ENCODE measurements around the gene MYZAP.

The MYZAP gene

DNA sequence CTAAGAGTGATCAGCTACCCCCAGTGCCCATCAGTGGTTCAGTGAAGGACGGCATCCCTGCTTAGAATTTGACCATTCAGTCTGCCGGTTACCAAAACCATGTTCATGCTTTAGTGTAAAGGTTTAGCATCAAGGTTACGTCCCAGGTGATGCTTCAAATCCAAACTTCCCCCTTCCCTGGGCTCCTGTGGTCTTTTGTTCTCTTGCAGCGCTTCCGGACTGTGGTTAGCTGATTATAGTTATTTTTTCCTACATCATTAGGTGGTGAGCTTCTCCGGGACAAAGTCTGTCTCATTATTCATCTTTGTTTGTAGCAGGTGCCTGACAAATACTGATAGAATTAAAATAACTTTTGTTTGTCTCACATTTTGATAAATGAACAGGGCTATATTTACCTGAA lies 28.3 kb upstream of the MYZAP start:
- DNase-seq, result no peak

DNA sequence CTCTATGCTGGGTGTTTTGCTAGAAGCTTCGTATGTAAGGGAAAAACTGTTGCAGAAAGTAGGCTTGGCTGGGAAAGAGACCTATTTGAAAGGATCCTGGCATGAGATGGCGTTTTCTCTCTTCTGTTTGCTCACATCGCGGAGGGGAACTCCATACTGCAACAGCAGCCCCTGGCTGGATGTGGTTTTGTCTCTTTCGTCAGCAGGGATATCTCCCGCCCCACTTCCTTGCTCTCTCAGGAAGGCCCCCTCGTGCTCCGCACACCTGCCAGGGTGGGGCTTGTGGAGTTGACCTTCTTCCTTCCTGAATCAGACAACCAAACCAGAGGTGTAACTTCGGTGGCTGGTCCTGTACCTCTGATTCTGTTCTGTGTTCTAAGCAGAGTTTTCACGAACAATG lies 26.4 kb upstream of the MYZAP start:
- DNase-seq, result no peak

DNA sequence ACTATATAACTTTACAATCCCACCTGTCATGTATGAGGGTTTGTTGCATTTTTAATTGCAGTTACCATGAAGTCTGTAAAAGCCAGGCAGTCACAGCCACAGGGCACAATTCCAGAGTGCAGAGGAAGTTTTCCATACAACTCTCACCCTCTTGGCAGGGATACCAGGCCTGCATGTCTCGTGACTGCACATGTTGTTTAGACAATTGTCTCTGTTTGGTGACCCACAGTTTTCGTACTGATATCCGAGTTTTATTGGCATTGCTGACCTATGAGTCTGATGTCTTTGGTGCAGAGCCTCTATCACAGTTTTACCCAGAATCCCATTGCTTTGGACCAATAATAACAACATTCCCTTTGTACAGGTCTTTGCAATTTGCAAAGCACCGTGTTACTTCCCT lies 24.9 kb upstream of the MYZAP start:
- no peak for DNase-seq

DNA sequence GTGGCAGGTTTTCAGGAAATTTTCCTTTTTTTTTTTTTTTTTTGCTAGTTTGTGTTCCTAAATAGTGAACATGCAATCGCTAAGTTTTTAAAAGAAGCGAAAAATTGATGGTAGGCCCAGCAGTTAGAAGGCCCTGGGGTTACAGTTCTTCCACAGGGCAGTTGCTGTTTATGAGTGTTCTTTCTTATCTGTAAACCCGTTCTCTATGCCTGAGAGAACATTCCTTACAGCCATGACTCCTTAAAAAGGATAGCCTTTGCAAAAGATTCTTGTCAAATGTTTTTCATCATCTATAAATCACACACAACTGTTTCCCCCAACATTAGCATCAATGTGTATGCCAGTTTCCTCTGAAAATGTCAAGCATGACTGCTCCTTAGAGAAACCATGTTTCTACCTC lies 23.8 kb upstream of the MYZAP start:
- DNase-seq, result no peak

DNA sequence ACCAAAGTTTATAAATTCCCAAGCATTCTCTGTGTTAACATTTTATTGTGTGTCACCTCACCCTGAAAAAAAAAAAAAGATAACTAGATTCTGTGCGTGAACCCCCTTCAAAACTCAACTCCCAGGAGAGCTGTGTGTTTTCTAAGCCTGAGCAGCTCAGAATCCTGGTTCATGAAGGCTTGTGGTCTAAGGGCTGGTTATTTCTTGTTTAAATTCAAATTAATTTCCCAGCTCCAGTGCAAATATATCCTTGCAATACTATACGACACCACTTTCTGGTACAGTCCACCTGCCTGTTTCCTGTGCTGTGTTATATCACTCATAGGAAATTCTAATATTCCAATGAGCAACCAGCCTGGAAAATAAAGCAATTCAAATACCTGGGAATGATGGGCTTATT lies 23.4 kb upstream of the MYZAP start:
- no peak for DNase-seq

DNA sequence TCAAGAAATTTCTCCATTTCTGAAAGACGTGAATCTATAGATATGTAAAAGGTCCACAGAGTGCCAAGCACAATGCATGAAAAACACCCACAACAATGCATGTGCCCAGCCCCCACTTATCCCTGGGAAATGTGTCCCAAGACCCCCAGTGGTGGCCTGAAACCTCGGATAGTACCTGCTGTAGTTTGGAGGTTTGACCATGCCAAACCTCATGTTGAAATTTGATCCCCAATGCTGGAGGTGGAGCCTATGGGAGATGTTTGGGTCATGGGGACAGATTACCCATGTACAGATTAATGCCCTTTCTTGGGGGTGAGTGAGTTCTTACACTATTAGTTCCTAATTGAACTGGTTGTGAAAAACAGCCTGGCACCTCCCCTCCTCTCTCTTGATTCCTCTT lies 21.4 kb upstream of the MYZAP start:
- no peak for DNase-seq

DNA sequence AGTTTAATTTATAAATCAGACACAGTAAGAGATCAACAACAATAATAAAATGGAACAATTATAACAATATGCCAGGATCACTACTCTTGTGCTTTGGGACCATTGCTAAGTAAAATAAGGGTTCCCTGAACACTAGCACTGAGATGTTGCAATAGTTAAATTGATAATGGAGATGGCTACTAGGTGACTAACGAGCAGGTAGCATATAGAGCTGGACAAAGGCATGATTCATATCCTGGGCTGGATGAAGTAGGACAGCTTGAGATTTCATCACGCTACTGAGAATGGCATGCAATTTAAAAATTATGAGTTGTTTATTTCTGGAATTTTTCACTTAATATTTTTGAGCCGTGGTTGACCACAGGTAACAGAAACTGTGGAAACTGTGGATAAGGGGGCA lies 20.7 kb upstream of the MYZAP start:
- no peak for DNase-seq

DNA sequence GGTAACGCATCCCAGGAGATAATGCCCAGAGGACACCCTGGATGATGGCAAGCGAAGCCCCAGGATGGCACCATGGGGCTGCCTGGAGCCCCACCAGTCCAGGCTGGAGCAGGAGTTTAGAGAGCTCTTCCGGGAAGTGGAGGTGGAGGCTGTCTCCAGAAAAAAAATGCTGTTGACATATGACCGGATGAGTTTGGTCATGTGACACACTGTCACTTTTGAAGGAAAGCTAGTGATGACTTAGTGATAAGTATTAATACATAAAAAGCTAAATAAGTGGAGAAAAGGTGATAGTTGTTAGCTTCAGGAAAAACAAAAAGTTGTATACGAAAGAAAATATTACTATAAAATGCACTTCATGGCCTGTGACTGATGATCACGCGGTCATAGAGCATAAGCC lies 20.0 kb upstream of the MYZAP start:
- no peak for DNase-seq

DNA sequence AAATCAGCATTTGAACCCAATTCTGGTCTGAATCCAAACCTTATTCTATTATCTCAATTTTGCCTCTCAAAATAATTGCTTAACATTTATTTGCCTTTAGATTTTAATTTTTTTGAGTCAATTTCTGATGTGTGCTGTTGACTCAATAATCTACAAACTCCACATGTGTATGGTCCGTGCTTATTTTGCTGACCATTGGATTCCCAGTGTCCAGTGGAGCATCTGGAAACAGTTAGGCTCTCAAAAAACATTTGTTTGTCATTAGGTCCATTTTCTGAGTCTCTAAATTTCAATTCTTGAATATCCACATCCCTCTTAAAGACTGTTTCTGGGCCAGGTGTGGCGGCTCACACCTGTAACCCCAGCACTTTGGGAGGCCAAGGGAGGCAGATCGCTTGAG lies 19.2 kb upstream of the MYZAP start:
- no peak for DNase-seq

DNA sequence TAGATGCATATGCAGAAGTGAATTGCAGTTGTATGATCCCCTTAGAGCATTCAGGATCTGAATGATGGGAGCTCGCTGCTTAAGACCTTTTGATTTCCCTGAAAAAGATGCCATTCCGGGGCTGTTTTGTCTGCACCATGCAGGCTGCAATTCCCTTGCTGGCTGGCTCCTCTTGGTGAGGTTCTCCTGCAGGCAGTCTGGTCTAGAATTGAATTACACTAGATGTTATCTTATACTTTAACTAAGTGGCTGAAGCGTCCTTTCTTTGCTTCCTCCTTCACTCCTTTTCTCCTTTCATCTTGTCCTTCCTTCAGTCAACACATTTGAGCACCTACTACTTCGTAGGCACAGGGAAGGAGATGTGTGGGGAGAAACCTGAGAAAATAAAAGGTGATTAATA lies 18.6 kb upstream of the MYZAP start:
- DNase-seq, result no peak

DNA sequence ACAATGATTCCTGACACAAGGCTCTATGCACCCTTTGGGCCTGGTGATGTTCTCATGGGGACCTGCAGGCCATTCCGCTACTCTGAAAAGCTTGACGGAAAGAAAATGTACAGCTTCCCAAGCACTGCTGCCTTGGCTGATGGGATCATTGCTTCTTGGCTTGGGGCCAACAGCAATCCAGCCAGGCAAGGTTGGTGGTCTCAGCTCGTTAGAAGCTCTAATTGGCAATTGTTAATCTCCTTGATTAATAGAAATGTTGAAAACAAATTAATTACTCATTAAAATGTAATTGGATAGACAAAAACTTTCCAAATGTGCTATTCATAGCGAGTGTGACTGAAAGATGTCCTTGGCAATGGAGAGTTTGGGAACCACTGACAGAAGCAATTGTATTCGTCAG lies 16.3 kb upstream of the MYZAP start:
- no peak for DNase-seq

DNA sequence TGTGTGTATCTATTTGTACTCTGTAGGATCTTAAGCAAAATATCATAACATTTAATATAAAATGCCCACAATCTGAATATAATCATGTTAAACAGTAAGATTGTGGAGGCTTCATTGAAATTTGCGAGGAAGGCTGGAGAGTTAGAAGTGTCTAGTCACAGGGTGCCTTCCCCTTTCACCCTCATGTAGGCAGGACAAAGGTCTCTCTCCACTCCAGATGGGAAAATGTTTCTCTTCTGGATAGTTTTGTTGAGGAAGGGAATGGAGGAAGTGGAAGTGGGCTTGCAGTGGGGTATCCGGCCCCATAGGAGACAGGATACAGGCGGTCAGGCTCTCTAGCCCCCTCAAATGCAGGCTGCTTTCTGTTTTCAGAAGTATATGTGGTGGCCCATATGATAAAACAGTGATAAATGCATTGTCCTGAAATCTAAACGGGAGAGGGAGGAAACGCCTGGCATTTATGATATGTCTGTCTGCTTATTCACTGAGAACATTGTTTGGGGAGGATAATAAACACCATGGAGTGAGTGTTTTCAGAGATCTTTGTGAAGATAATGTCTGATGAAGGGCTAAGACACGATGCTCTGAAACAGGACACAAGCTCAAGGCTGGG lies 13.3 kb upstream of the MYZAP start:
- no peak for DNase-seq

DNA sequence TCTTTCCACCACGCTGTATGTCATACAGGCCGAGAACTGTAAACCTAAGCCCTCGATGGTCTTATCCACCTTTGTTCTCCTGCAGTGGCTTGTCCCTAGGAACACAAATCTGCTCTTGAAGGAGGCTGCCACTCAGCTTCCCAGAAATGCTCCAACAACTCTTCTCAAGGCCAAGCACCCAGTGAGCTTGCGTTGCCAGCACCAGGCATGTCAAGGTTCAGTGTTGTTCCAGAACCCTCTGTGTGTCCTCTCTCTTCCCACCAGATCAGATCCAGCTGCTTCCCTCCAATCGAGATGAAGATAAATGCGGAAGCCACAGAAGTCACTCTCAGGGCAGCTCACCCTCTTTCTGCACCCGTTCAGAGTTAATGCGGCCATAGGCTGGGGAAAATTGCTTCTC lies 11.3 kb upstream of the MYZAP start:
- no peak for DNase-seq

DNA sequence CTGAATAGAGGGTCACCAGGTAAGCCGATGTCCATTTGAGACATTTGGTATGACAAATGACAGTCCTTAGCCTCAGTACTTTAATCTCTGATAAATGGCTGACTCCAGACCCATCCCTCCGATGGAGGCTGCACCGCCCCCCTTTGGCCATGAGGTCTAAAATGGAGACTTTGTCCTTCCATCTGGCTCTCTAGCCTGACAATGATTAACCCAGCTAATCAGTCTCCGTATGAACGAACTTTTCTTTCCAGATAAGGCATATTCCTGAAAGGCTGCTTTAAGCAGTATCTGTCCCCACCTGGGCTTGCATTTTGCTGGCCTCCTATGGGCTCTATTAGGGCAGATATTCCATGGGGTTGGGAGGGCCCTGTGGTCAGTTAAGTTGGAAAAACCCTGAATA lies 10.8 kb upstream of the MYZAP start:
- no peak for DNase-seq

DNA sequence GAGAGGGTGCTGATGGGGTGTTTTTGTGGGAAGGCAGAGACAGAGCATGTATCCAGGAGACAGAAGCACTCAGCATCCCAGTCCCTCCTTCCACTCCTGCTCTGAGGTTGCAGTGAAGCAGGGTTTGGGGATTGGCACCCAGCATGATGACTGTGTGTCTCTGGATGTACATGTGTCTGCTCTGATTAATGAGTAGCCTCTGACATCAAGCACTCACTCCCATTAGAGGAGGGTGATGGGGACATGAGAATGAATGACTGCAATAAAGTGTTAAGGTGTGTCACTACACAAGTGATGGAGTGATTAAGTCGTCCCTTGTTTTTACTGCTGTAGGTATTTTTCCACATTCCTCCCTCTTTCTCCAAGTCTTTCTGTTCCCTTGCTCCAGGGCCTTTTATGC lies 9.6 kb upstream of the MYZAP start:
- DNase-seq, result no peak

DNA sequence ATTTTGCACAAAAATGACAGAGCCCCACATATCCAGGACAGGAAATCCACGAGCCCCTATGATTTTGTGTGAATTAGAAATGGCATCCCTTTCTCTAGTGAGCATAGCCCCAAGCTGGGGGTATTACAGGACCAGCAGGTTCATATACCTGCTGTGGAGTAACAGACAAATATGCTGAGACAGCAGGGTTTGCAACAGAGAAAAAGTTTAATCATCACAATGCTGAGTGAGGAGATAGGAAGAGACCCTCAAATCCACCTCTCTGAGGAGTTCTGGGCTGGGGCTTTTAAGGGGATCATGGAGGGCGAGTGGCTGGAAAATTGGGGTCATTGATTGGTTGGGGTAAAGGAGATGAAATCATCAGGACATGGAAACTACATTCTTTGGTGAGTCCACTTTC lies 8.4 kb upstream of the MYZAP start:
- no peak for DNase-seq

DNA sequence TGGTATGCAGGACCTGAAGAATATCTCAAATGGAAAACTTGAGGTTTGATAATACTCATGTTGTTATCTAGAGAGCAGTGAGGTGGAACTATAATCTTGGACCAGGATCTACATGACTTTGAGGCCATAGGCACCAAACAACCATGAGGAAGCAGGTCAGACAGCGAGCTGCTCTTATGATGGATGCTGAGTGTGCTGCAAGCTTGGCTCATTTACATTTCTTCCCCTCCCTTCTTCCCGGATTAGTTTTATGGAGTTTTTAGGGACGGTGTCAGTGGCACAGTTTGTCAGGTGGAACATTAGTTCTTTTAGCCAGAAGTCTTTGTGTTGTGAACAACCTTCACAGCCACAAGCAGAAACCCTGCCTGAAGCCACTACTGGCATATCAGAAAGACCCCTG lies 8.0 kb upstream of the MYZAP start:
- no peak for DNase-seq

DNA sequence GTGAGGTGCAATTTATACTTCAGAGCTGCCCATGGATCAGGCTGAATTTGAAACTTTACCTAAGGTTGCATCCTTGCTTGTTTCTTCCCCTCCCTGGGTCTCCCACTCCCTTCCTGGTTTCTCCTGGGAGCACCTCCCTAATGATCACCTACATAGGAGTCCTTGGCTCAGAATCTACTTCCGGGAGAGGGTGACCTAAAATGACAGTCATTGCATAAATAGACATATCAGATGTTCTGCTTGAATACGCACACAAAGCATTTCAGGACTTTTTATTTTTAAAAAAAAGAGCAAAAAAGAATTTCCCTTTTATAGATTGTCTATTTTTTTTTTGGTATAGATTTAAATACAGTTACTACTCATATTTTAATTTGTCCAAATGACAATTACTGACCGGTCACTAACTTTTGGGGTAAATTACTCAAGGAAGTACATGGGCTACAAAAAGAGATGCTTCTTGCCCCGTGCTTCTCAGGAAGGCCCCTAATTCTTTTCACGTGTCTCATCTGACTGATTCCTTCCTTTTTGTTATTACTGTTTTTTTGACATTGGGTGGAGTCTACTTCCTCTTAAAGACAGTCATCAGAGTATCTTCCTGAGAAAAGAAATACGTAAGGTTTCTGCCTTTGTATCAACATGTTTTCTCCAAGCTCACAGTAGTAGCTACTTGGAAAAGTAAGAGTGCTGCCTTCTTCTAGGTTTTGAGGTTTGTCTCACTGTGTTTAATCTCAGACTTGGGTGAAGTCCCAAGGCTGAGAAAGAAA lies 4.9 kb upstream of the MYZAP start:
- DNase-seq, result no peak

DNA sequence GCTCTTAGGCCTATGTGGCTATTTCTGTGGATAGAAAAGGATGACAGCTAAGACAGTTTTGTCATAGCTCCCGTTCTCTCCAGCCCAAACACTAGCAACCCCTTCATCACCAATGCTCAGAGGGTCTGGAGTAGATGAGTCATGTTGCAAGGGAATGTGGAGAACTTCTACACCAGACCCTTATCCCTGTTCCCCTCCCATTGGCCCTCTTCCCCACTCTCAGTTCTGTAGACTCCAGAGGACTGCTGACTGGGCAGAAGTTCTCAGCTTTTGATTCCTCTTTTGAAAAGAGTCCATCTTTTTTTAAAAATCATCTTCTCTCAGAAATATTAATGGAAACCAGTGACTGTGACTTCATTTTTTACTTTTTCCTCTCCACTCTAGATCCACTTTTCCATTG lies 2.4 kb upstream of the MYZAP start:
- DNase-seq, result no peak

DNA sequence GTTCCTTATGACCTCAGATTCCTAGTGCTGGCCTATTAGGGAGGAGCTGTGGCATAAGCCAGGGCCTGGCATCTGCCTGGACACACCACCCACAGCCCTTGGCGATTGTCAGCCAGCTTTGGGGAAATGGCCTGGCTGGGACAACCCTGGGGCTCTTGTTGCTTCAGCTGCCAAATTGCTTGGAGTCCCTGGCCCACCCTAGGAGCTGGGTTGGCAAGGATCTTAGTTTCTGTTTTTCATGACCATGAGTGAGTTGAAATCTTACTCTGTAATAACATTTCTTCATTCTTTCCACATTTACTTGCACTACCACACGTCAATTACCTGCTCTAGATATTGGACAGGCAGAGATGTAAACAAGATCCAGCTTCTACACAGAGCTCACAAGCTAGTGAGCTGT lies 1.9 kb upstream of the MYZAP start:
- no peak for DNase-seq

DNA sequence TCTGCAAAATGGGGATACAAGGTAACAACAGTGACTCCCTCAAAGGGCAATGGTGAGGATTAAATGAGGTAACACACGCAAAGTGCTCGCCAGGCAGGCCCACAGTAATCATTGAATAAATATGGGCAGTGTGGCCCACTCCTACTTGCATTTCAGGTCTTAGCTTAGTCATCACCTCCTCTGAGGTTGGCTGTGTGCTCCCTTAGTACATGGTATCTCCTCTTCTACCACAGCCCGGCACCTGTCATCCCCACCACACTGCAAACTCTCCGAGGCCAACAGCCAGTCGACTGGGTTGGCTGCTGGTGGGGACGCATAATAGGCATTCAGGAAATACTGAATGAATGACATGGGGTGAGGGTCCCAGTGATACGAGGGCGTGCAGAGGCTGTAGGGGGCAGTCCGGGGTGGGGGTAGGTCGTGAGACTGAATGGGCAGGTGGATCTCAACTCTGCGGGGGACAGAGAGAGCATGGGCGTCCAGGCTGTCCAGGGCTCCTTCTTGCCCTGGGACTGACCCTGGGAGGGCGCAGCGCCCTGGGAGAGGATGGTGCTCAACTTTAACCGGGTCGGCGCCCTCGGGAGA lies 375 bp upstream of the MYZAP start:
- DNase-seq, result no peak

DNA sequence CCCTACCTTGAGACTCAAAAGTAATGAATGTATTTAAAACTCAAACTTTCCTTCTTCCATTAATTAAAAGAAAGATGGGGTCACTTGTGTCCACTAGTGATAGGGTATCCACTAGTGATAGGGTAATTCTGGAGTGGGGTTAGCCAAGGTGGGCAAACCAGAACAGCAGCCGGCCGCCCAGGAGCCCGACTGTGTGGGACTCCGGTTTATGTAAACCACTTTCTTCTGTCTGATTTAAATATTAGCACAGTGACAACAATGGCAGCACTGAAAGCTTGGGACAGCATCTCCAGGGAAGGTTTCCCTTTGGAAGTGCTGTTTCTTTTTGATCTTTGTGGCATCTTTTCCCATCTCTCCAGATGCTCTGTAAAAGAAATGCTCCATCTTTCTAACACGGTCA lies 722 bp downstream of the MYZAP start:
- no peak for DNase-seq

DNA sequence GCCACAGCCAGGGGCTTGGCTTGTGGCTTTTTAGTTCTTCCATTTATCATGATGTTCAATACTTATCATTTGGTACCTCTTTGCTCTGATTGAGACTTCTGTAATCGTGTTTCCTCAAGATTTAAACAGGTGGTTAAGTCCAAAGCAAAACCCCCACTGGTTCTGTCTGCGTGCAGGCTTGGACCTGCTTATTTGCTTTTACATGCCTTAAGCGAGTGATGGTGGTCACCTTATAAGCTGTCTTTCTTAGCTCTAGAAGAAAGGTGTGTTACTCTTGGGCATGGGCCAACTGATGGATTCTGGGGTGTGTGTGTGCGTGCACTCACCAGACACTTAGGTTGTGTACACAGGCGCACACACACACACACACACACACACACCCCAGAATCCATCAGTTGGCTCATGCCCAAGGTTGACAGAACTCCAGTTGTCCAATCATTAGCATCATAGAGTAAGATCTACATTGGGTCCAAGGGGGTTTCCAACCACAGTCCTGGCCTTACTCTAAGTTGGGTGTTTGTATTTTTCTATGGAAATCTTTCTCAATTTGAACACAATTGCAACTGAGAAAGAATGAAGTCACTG lies 1.2 kb downstream of the MYZAP start:
- DNase-seq, result no peak

DNA sequence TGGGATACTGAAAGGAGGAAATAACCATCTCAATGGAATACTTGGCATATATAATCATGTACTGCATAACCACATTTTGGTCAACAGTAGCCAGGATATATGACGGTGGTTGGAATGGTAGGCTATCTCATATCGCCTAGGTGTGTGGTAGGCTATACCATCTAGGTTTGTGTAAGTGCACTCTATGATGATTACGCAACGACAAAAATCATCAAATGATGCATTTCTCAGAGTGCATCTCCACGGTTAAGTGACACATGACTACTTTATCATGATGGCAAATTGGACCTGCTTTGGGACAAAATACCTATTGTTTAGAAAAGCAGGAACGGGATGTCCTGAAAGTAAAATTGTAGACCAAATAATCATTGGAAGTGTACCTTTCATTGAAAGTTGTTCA lies 2.8 kb downstream of the MYZAP start:
- DNase-seq, result no peak
